GM18508 (cell line): ENCODE measurements around the gene SDF4.

ENCODE experiments used
- ATAC-seq: cut with Tn5 transposase; IDR thresholded peaks from one replicate; pipeline ENCODE4 v1.9.1; 2021; ENCODE audit warnings: moderate number of reproducible peaks; ENCODE audit not compliant: insufficient read depth, unreplicated experiment

Gene SDF4

GRCh38 chr1:1231400-1232207 lies at the start of gene SDF4:
SDF4 (minus strand) TSS chr1:1232001; CDS start chr1:1228772, 3,229 bp downstream.
- ATAC-seq = peak; percentile 61

DNA sequence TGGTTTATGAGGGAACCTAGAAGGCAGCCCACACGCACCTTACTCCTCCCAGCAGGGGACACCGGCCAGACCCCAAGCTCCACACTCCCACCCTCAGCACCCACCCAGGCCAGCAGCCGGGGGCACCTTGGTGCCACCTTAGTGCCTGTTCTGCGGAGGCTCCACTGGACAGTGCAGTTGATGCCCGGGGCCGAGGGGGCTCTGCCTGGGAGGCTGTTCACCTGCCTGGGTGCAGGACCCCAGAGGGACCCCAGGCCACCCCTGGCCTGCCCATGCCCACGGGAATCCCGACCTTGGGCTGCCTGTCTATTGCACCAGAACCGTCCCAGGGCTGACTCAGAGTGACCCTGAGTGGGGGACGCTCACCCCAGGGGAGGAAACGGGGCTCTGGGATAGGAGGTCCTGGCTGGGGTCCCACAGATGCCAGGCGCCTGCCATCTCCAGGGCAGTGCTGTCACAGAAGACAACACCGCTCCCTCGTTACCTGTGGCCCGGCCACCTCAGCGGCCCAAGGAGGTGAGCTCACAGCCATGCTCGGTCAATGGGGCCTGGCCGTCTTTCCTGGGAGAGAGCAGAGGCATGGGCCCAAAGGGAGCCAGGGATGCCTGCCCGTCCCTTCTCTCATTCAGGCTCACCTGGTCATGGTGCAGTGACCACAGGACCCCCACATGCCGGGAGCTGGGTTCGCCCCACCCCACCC lies 49.1 kb upstream of the SDF4 start:
- no peak for ATAC-seq

GRCh38 chr1:1279028-1279427 lies 47.2 kb upstream of the SDF4 start:
- no peak for ATAC-seq

GRCh38 chr1:1278620-1279019 lies 46.8 kb upstream of the SDF4 start:
- no peak for ATAC-seq

DNA sequence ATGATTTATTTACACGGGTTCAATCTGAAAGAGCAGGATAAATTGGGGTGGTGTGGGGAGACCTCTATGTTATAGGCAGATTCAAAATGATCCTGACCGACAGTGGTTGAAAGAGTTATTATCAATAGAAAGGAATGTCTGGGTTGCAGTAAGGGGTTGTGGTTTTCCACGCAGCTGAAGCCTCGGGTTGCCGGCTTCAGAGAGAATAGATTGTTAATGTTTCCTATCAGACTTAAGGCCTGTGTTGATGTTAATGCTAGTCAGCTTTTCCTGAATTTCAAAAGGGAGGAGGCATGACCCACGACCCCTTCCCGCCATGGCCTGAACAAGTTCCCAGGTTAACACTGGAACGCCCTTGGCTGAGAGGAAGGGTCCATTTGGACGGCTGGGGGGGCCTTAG lies 44.0 kb upstream of the SDF4 start:
- ATAC-seq = no peak

DNA sequence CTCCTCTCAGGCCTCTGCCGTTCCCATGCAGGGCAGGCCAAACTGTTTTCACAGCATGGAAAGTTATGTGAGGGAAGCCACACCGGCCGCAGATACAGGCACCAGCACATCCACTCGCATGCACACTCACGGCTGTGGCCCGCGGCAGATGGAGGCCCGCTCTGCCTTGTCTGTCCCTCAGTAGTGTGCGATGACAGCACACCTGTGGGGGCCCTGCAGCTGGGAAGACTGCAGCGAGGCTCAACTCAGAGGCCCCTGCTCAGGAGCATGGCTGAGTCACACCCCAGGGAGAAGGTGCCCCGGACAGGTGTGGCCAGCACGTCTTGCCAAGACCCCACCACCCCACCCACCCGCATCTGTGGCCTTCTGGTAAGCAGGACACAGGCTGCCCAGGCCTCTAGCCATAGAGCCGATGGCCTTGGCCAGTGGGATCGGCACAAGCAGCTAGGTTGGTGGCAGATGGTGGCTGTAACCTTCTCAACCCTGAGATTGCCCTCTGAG lies 43.2 kb upstream of the SDF4 start:
- no peak for ATAC-seq

DNA sequence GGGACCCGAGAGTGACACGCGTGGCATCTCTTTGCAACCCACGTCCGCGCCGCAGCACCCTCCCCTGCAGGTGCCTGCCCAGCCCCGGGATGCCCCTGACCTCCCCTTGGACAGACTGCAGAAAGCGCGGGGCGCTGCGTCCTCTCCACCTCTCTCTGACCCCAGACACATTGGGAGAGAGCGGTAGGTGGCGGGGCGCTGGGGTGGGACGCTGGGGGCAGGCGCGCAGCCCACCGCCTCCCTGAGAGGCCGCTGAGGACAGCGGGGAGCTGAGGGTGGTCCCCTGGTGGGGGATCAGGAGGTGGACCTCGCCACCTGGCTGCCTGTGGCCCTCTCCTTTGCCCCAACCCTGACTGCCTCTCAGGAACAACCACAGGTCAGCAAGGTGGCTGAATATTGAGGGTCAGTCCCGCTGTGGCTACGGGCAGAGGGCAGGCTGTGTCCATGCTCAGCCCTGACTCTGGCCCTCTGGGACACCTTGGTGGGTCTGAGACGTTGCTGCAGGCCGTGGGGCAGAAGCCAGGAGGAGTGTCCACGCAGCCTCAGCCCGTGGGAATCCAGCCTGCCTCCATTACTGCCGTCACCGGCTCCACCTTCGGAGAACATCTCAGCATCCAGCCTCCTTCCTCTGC lies 42.6 kb upstream of the SDF4 start:
- no peak for ATAC-seq

GRCh38 chr1:1273512-1274298 lies 41.9 kb upstream of the SDF4 start, which contains the start of gene UBE2J2:
UBE2J2 (minus strand) TSS chr1:1273854; CDS start chr1:1267992, 5,862 bp downstream.
- ATAC-seq = no peak

- ATAC-seq = no peak
These were observed 41.4 kb upstream of the SDF4 start for GRCh38 chr1:1273209-1273511.

DNA sequence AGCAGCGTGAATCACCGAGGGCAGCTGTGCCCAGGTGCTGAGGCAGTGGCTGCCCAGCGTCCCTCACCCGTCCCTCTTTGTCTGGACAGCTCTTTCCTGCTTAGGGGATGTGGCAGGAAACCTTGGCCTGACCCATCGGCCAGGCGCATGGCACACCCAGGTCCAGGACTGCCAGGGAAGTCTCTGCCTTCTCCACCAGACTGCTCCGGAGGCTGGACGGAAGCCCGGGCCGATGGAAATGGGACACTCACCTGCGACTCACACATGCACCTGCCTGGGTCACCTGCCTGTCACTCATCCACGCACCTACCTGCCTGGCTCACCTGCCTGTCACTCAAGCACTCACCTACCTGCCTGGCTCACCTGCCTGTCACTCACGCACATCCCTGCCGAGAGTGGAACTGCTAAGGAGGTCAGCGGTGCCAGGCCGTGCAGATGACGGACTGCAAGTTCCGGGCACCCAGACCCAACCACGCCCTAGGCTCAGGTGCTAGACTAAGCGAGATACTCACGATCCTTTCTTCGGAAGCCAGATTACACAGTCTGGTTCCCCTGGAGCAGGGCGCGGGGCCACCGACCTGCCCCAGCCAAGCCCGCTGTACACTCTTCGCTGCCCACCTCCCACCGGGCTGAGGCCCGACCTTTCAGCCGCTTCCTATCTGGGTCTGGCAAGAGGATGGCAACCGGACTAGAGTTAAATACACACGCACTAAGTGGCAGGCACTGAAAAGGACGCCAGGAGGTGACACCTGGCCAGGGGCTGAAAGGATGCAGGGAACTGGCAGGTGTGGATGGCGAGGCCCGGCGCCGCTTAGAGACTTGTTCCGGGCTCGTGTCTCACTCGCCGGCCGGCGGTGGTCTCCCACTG lies 40.8 kb upstream of the SDF4 start:
- ATAC-seq = no peak

- ATAC-seq = no peak
These were observed 39.0 kb upstream of the SDF4 start for GRCh38 chr1:1270813-1271212.

- ATAC-seq = no peak
These were observed 36.5 kb upstream of the SDF4 start for GRCh38 chr1:1268284-1268682.

- ATAC-seq = no peak
These were observed 35.9 kb upstream of the SDF4 start for GRCh38 chr1:1267488-1268283.

DNA sequence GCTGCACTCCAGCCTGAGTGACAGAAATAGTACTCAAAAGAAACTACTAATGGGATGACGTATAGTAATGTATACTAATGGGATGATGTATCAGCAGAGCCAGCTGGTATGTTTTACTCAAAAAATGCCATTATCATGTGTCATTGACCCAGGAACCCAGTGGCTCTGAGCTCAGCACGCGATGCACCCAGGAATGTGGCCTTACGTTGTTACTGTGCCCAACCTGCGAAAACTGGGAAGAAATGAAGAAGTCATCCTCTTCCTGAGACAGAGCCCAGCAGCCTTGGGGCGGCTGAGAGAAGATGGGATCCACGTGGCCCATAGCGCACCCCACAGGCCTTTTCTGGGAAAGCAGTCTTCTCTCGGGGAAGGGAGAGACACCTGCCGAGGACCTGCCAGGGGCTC lies 33.1 kb upstream of the SDF4 start:
- no peak for ATAC-seq

- no peak for ATAC-seq
These were observed 32.2 kb upstream of the SDF4 start for GRCh38 chr1:1264026-1264425.

DNA sequence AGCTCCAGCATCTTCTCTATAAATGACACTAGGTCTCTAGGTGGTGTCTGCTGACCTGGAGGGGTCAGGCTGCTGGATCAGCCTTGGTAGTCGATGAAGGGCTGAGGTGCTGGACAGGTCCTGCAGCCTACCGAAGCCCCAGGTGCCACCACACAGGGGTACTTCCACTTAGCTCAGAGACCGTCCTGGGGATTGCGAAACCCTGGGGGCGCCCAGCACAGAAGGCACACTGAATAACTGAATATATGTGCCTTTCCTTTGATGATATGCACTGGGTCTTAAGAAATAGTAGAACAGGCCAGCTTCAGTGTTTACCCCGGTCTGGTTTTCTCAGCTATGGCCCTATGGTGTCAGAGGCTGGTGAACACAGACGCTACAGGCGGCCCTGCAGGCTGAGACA lies 31.0 kb upstream of the SDF4 start:
- ATAC-seq = no peak

DNA sequence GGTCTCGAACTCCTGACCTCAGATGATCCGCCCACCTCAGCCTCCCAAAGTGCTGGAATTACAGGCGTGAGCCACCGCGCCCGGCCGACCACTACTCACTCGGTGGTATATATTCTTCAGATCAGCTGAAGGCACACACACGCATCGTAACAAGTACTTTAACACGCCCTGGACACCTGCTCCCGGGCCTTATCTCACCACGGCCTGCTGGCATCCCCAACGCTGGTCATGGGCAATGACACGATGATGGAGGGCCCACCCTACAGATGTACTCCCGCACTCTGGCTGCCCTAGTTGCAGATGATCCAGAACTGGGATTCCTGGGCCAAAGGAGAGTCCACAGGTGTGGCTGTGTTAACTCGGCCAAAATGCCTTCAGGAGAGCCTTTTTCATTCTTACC lies 30.3 kb upstream of the SDF4 start:
- ATAC-seq = no peak

DNA sequence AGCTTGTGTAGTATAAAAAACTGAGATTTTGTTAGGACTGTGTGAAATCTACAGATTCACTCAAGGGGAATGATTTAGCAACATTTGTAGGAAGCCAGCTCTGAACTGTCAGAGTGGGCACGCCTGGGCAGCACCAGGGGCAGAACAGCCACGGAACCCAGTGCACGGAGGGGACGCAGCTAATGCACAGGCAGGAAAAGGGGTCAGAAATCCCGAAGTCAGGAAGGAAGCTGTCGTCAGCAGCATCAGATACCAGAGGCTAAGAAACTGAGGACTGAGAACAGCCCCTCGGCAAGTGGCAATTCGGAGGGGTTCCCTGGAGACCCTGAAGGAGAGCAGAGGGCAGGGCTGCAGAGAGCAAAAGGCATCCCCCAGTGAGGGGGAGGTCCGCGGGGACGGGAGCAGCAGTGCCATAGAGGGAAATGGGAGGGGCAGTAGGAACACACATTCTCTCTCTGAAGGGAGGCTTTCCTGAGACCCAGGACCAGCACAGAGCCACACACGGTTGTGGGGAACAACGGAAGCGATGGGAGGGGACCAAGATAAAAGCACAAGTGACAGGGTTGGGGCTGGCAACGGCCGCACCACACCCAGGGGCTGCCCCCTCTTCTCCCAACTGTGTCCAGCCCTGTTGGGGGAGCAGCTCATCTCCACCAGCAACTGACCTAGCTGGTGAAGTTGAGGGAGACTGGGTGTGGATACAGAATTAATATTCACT lies 29.2 kb upstream of the SDF4 start:
- ATAC-seq = no peak
